ENCODE measurements around the gene SLC39A11. TPM values are rescaled to one million over a fixed set of nuclear protein-coding genes. Genes with fewer than 3 reads are reported as not detected.

SLC39A11 gene
- total and polyA plus RNA-seq, 2 of the 13 experiments (the other 11 are each of a cell fraction or from before 2014, with no cell fraction given), result 17.2 to 31.5 TPM

GRCh38 chr17:72631949-72632684, 460.4 kb downstream of the SLC39A11 start (continued):
- TF ChIP-seq, protein P1, sequence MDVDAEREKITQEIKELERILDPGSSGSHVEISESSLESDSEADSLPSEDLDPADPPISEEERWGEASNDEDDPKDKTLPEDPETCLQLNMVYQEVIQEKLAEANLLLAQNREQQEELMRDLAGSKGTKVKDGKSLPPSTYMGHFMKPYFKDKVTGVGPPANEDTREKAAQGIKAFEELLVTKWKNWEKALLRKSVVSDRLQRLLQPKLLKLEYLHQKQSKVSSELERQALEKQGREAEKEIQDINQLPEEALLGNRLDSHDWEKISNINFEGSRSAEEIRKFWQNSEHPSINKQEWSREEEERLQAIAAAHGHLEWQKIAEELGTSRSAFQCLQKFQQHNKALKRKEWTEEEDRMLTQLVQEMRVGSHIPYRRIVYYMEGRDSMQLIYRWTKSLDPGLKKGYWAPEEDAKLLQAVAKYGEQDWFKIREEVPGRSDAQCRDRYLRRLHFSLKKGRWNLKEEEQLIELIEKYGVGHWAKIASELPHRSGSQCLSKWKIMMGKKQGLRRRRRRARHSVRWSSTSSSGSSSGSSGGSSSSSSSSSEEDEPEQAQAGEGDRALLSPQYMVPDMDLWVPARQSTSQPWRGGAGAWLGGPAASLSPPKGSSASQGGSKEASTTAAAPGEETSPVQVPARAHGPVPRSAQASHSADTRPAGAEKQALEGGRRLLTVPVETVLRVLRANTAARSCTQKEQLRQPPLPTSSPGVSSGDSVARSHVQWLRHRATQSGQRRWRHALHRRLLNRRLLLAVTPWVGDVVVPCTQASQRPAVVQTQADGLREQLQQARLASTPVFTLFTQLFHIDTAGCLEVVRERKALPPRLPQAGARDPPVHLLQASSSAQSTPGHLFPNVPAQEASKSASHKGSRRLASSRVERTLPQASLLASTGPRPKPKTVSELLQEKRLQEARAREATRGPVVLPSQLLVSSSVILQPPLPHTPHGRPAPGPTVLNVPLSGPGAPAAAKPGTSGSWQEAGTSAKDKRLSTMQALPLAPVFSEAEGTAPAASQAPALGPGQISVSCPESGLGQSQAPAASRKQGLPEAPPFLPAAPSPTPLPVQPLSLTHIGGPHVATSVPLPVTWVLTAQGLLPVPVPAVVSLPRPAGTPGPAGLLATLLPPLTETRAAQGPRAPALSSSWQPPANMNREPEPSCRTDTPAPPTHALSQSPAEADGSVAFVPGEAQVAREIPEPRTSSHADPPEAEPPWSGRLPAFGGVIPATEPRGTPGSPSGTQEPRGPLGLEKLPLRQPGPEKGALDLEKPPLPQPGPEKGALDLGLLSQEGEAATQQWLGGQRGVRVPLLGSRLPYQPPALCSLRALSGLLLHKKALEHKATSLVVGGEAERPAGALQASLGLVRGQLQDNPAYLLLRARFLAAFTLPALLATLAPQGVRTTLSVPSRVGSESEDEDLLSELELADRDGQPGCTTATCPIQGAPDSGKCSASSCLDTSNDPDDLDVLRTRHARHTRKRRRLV (CRISPR knock-in tag; IDR thresholded peaks at IDR 0.05), result peak; percentile 60; the same call in 1 of the 2 replicates
- peak; percentile 89 for TF ChIP-seq ZSCAN25 (CRISPR knock-in tag; IDR thresholded peaks at IDR 0.05)
- TF ChIP-seq, protein P2, sequence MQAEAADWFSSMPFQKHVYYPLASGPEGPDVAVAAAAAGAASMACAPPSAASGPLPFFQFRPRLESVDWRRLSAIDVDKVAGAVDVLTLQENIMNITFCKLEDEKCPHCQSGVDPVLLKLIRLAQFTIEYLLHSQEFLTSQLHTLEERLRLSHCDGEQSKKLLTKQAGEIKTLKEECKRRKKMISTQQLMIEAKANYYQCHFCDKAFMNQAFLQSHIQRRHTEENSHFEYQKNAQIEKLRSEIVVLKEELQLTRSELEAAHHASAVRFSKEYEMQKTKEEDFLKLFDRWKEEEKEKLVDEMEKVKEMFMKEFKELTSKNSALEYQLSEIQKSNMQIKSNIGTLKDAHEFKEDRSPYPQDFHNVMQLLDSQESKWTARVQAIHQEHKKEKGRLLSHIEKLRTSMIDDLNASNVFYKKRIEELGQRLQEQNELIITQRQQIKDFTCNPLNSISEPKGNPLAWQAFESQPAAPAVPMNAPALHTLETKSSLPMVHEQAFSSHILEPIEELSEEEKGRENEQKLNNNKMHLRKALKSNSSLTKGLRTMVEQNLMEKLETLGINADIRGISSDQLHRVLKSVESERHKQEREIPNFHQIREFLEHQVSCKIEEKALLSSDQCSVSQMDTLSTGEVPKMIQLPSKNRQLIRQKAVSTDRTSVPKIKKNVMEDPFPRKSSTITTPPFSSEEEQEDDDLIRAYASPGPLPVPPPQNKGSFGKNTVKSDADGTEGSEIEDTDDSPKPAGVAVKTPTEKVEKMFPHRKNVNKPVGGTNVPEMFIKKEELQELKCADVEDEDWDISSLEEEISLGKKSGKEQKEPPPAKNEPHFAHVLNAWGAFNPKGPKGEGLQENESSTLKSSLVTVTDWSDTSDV (CRISPR knock-in tag; IDR thresholded peaks at IDR 0.05), result no peak
- TF ChIP-seq, protein P3, sequence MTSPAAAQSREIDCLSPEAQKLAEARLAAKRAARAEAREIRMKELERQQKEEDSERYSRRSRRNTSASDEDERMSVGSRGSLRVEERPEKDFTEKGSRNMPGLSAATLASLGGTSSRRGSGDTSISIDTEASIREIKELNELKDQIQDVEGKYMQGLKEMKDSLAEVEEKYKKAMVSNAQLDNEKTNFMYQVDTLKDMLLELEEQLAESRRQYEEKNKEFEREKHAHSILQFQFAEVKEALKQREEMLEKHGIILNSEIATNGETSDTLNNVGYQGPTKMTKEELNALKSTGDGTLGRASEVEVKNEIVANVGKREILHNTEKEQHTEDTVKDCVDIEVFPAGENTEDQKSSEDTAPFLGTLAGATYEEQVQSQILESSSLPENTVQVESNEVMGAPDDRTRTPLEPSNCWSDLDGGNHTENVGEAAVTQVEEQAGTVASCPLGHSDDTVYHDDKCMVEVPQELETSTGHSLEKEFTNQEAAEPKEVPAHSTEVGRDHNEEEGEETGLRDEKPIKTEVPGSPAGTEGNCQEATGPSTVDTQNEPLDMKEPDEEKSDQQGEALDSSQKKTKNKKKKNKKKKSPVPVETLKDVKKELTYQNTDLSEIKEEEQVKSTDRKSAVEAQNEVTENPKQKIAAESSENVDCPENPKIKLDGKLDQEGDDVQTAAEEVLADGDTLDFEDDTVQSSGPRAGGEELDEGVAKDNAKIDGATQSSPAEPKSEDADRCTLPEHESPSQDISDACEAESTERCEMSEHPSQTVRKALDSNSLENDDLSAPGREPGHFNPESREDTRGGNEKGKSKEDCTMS (CRISPR knock-in tag; conservative IDR thresholded peaks at IDR 0.05), result 0 out of 2 replicates have a peak, but pooled peaks have one; percentile 31
- peak; percentile 79; the same call in 1 of the 2 replicates for TF ChIP-seq NFATC3 (CRISPR knock-in tag; IDR thresholded peaks at IDR 0.05)
- no peak for TF ChIP-seq NKX3-1 (CRISPR knock-in tag; IDR thresholded peaks at IDR 0.05)
- no peak for TF ChIP-seq ZFP36L2 (CRISPR knock-in tag; IDR thresholded peaks at IDR 0.05)
- TF ChIP-seq PHF8 (CRISPR knock-in tag; IDR thresholded peaks at IDR 0.05), result no peak; the same call in 1 of the 2 replicates
- TF ChIP-seq ZKSCAN5 (CRISPR knock-in tag; IDR thresholded peaks at IDR 0.05), result no peak
- no peak for TF ChIP-seq THYN1 (CRISPR knock-in tag; IDR thresholded peaks at IDR 0.05; ENCODE audit: borderline replicate concordance, low read depth)
- no peak for TF ChIP-seq REXO4 (CRISPR knock-in tag; IDR thresholded peaks at IDR 0.05; ENCODE audit: borderline replicate concordance)
- TF ChIP-seq, protein P4, sequence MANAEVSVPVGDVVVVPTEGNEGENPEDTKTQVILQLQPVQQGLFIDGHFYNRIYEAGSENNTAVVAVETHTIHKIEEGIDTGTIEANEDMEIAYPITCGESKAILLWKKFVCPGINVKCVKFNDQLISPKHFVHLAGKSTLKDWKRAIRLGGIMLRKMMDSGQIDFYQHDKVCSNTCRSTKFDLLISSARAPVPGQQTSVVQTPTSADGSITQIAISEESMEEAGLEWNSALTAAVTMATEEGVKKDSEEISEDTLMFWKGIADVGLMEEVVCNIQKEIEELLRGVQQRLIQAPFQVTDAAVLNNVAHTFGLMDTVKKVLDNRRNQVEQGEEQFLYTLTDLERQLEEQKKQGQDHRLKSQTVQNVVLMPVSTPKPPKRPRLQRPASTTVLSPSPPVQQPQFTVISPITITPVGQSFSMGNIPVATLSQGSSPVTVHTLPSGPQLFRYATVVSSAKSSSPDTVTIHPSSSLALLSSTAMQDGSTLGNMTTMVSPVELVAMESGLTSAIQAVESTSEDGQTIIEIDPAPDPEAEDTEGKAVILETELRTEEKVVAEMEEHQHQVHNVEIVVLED (CRISPR knock-in tag; IDR thresholded peaks at IDR 0.05; ENCODE audit: borderline replicate concordance), result peak; percentile 36; the same call in 1 of the 2 replicates
- TF ChIP-seq HDAC1 (CRISPR knock-in tag; IDR thresholded peaks at IDR 0.05), result peak; percentile 97
- TF ChIP-seq ZNF543 (CRISPR knock-in tag; IDR thresholded peaks at IDR 0.05), result 0 out of 2 replicates have a peak, but pooled peaks have one; percentile 43
- peak; percentile 72 for TF ChIP-seq MXD3 (CRISPR knock-in tag; IDR thresholded peaks at IDR 0.05)
- TF ChIP-seq KAT8 (CRISPR knock-in tag; IDR thresholded peaks at IDR 0.05), result peak; percentile 93

All from HepG2 (cell line).